DMS153 treated with DMSO at 0.1 percent for 48 hours (cell line): ENCODE measurements around the gene JRKL.
"Not testable (repeated sequence)": the region's sequence is repeated elsewhere in the genome, so short reads cannot be mapped to it uniquely, and the experiment has no call there.

Experiments used
- DNase-seq: peaks from one replicate; lab custom pipeline; 2025; ENCODE audit not compliant: unreplicated experiment; lab: John Stamatoyannopoulos, UW

JRKL gene

DNA sequence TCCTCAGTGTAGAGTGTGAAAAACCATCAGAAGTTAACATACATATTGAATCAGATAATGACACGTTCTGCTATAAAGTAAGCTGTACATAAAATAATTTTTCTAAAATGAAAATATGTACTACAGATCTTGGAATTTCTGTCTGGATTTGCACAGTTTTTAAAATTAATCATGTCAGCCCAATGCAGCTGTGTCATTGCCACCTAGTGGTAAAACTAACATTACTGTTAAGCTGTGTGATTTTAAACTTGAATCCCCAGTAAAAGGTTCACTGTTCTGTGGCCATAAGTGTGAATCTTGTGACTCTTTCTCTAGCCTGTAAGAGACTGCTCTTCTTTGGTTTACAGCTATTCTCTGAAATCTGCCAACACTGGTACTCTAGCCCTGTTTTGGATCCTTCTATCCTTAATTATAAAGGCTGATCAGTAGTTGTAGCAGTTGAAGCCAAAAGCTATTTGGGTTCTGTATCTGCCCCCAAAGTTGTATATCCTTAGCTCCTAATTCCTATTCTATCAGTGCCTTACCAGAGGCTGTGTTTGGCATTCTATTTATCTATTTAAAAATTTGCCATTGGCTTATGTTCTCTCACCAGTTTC lies 4.0 kb downstream of the JRKL start:
- no peak for DNase-seq

DNA sequence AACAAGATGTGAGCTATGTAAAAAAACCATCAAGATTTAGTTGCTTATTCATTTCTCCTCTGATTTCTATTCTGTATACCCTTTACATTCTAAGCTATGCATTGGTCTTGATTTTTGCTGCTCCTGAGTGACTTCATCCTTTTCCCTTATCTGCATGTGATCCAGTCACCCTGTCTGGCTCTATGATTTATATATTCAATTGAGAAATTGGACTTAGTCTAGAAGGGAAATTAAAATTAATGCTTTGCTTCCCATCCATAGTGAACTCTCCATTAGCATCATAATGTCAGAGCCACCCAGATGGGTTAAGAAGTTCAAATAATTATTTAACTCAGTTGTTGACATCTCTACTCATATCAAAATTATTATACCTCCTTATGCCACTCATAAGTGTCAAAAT lies 5.0 kb downstream of the JRKL start:
- no peak for DNase-seq

DNA sequence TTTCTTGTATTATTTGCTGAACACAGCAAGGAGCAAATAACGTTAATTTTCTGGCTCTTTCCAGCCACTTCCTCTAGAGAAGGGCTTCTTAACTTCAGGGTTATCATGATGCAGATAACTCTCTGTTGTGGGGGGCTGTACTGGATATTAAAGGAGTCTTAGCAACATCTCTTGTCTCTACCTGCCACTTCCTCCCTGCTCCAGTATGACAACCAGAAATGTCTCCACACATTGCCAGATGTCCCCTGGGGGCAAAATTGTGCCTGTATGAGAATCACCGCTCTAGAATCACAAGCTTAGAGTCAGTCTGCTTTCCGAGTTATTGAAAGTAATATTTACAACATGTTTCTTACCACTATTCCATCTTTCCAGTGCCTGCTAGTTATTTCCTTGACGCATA lies 6.8 kb downstream of the JRKL start:
- no peak for DNase-seq

DNA sequence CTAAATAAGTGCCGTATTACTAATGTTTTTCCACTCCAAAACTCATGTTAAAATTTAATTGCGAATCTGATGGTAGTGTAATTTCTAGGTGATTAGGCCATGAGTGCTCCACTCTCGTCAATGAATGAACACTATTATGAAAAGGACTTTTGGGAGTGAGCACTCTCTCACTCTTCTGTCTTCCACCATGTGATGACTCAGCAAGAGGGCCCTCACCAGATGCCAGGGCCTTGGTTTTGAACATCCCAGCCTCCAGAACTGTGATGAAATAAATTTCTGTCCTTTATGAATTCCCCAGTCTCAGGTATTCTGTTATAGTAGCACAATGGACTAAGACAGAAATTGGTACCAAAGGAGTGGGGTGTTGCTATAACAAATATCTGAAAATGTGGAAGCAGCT lies 8.1 kb downstream of the JRKL start:
- no peak for DNase-seq

DNA sequence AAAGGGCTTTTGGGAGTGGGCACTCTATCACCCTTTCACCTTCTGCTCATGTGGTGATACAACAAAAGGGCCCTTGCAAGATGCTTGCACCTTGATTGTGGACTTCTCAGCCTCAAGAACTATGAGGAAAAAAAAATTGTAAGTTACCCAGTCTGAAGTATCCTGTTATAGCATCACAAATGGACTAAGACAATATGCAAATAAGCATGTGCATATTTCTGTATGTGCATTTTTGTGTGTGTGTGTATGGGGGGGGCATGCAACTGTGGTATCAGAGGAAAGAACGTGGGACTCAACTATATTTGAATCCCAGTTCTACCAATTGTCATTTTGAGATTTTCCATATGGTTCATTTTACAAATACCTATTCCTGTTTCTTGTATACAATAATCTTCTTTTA lies 10.9 kb downstream of the JRKL start:
- no peak for DNase-seq

DNA sequence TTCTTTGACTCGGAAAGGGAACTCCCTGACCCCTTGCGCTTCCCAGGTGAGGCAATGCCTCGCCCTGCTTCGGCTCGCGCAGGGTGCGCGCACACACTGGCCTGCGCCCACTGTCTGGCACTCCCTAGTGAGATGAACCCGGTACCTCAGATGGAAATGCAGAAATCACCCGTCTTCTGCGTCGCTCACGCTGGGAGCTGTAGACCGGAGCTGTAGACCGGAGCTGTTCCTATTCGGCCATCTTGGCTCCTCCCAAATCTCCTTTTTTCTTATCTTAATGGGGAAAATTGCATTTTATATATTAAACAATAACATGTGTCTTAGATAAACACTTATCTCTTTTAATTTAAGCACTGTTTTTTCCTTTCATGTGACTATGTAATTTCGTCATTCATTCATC lies 21.6 kb downstream of the JRKL start:
- not testable (repeated sequence) for DNase-seq

DNA sequence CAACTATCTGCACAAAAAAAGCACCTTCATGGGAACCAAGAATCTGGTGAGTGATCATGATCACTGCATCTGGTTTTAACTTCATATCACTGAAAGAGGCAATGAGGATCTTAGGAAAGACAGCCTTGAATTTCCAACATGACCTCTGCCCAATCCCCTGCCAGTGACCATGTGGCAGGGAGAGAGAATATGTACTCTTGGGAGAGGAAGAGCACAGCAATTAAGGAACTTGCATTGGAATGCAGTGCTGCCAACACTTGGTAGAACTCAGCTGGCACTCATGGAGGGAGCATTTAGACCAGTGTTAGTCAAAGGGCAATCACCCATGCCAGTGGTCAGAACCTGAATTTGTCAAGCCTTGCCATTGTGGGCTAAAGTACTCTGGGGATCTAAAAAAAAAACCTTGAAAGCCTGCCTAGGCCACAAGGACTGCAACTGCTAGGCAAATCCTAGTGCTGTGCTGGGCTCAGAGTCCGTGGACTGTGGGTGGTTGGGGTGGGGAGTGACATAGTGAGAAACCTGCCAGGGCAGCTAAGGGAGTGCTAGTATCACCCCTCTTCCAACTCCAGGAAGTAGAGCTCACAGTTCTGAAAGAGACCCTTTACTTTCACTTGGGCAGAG lies 23.1 kb downstream of the JRKL start:
- no peak for DNase-seq

DNA sequence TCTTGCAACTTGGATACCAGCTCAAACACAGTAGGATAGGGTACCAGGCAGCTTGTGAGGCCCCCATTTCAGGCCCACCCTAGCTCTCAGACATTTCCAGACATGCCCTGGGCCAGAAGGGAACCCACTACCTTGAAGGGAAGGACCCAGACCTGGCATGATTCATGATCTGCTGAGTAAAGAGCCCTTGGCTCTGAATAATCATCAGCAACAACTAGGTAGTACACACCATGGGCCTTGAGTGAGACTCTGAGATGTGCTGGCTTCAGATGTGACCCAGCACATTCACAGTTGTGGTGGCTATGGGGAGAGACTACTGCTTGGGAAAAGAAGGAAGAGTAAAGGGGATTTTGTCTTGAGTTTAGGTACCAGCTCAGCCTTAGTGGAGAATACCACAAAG lies 23.6 kb downstream of the JRKL start:
- no peak for DNase-seq

DNA sequence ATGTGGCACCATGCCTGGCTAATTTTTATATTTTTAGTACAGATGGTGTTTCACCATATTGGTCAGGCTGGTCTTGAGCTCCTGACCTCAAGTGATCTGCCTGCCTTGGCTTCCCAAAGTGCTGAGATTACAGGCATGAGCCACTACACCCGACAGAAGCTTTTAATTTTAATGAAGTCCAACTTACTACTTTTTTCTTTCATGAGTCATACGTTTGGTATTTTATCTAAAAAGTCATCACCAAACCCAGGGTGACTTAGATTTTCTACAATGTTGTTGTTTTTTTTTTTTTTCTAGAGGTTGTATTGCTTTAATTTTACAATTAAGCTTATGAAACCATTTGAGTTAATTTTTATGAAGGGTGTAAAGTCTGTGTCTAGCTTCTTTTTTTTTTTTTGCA lies 34.9 kb downstream of the JRKL start:
- no peak for DNase-seq

DNA sequence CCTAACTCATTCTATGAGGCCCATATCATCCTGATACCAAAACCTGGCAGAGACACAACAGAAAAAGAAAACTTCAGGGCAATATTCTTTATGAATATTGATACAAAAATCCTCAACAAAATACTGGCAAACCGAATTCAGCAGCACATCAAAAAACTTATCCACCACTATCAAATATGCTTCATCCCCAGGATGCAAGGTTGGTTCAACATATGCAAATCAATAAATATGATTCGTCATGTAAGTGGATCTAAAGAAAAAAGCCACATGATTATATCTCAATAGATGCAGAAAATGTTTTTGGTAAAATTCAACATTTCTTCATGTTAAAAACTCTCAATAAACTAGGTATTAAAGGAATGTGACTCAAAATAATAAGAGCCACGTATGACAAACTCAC lies 40.9 kb downstream of the JRKL start:
- DNase-seq: no peak

DNA sequence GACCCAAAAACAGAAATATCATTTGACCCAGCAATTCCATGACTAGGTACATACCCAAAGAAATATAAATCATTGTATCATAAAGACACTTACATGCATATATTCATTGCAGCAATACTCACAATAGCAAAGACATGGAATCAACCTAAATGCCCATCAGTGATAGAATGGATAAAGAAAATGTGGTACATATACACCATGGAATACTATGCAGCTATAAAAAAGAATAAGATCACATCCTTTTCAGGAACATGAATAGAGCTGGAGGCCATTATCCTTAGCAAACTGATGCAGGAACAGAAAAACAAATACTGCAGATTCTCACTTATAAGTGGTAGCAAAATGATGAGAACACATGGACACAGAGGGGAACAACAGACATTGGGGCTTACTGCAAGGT lies 42.8 kb downstream of the JRKL start:
- not testable (repeated sequence) for DNase-seq
